Fibroblast of villous mesenchyme (primary cell): Measurements from ENCODE around the gene LRRN4. TPM values are rescaled to one million over a fixed set of nuclear protein-coding genes. Genes with fewer than 3 reads are reported as not detected.
"Not testable (repeated sequence)": the region's sequence is repeated elsewhere in the genome, so short reads cannot be mapped to it uniquely, and the experiment has no call there.

Experiments used
- DNase-seq: peaks from one replicate; pipeline ENCODE4 v3.0.0-alpha.2; 2010; ENCODE audit warnings: low read depth
- H3K4me3 ChIP-seq: 2 replicates; pipeline ENCODE4 v1.5.1; 2011; ENCODE audit warnings: low read depth, mild to moderate bottlenecking, low read length
- CTCF ChIP-seq: IDR thresholded peaks from 2 replicates; pipeline ENCODE4 v1.5.1; 2012; ENCODE audit warnings: low read depth, mild to moderate bottlenecking, low read length; ENCODE audit not compliant: insufficient read depth
- total RNA-seq: library from RNA; depleted of rRNA; stranded (reverse); fragments of >200 nt; gene quantifications from 2 replicates; pipeline ENCODE4 v1.2.3, GENCODE V29; 2012

Gene LRRN4
- total RNA-seq, 1 donor = not detected

GRCh38 chr20:6038256-6038655, 15.6 kb downstream of the LRRN4 start:
- H3K4me3 ChIP-seq = no peak overlapping the region
- no peak for TF ChIP-seq CTCF
- no peak for DNase-seq

- TF ChIP-seq CTCF = no peak
- no peak for DNase-seq
- H3K4me3 ChIP-seq = no peak overlapping the region
These were observed 16.8 kb downstream of the LRRN4 start for GRCh38 chr20:6037082-6037481.

- no peak overlapping the region for H3K4me3 ChIP-seq
- no peak for TF ChIP-seq CTCF
- DNase-seq = no peak
These were observed 17.6 kb downstream of the LRRN4 start for GRCh38 chr20:6036213-6036612.

DNA sequence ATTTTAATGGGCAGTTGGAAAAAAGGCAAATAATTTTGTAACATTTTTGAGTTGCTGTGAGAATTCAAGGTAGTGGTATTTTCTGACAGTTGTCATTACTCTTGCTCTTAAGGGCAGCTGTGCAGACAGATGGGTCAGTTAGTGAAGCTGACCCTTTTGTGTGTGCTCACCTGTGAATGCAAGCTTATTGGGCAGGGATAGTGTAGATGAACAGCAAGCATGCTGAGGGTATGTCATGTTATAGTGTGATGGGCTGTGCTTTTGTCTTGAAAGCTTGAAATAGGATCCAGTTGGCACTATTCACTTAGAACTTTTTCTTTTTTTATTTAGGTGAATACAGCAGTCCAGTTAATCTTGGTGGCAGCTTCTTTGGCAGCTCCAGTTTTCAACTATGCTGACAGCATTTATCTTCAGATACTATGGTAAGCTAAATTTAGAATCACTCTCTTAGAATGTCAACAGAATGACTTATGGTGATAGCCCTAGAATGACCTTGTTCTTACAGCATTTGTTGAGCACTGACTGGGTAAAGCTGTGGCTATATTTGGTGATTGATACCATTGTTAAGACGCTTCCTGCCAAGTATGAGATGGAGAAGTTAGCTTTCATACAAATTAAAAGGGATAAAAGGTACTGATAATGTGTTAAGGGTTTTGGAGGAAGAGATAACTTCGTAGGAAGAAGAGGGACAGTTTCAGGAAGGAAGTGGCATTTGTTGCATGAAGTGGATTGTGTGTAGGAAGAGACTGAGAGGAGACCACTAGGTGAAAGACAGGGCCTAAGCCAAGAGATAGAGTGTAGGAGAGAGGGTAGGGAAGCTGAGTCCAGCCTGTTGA, 19.5 kb downstream of the LRRN4 start:
- no peak overlapping the region for H3K4me3 ChIP-seq
- DNase-seq = no peak
- TF ChIP-seq CTCF = no peak

DNA sequence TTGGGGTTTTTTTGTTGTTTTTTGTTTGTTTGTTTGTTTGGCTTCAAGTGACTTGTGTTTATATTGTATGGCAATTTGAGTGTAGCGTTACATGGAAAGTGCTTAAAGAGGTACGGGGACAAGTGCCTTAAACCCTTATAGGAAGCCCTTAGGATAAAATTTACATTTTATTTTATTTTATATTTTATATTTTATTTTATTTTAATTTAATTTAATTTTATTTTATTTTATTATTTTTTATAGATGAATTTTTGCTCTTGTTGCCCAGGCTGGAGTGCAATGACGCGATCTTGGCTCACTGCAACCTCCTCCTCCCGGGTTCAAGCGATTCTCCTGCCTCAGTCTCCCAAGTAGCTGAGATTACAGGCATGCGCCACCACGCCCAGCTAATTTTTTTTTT, 21.0 kb downstream of the LRRN4 start:
- not testable (repeated sequence) for DNase-seq, H3K4me3 ChIP-seq

DNA sequence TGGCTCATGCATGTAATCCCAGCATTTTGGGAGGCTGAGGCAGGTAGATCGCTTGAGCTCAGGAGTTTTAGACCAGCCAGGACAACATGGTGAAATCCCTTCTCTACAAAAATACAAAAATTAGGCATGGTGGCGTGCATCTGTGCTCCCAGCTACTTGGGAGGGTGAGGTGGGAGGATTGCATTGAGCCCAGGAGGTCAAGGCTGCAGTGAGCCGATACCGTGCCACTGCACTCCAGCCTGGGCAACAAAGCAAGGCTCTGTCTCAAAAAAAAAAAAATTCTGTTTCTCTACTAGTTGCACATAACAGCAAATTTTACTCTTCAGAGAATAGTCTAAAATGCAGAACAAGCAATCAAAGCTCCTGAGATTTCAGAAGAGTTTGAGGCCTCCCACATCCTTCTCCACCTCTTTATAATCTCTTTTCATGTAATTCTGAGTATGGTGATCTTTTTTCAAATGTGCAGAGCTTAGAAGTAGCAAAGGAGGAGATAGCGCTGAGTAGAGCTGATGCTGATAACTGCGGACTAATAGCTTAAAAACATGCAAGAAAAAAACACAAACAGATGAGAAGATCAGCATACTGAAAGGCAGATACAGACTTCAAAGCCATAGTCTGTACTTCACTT, 23.3 kb downstream of the LRRN4 start:
- H3K4me3 ChIP-seq = no peak overlapping the region
- TF ChIP-seq CTCF = no peak
- DNase-seq = no peak

DNA sequence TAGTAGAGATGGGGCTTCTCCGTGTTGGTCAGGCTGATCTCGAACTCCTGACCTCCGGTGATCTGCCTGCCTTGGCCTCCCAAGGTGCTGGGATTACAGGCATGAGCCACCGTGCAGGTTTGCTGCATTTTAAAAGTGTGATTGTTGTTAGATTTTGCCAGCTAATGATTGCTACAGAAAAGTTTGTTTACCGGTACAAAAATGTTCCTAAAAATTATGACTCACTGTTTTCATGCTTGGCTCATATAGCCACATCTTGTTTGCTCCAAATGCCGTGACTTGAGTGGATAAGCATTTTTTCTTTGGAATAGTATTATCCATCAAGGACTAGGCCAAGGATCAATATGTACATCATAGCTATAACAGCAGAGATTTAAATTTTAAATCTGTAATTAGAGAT, 24.3 kb downstream of the LRRN4 start:
- no peak for TF ChIP-seq CTCF
- no peak overlapping the region for H3K4me3 ChIP-seq
- DNase-seq = peak; percentile 59
